ENCODE results near the gene JAML. TPM values are rescaled to one million over a fixed set of nuclear protein-coding genes. Genes with fewer than 3 reads are reported as not detected.
A peak's percentile ranks its signal among the peaks of the same experiment; 100 is the strongest.

Gene JAML
- total RNA-seq, 6 donors from 2014 or later: 33.0 to 105 (median 49.5) TPM

- H3K36me3 ChIP-seq: no peaks in the 10 kb centered on the region
- ATAC-seq (ENCODE audit: low FRiP score in 2 of 2) (no peak), DNase-seq (no peak)
- TF ChIP-seq POLR2A (IDR thresholded peaks at IDR 0.05) (no peak), EP300 (IDR thresholded peaks at IDR 0.05) (no peak), POLR2AphosphoS5 (IDR thresholded peaks at IDR 0.05) (no peak)
- TF ChIP-seq, protein P1, sequence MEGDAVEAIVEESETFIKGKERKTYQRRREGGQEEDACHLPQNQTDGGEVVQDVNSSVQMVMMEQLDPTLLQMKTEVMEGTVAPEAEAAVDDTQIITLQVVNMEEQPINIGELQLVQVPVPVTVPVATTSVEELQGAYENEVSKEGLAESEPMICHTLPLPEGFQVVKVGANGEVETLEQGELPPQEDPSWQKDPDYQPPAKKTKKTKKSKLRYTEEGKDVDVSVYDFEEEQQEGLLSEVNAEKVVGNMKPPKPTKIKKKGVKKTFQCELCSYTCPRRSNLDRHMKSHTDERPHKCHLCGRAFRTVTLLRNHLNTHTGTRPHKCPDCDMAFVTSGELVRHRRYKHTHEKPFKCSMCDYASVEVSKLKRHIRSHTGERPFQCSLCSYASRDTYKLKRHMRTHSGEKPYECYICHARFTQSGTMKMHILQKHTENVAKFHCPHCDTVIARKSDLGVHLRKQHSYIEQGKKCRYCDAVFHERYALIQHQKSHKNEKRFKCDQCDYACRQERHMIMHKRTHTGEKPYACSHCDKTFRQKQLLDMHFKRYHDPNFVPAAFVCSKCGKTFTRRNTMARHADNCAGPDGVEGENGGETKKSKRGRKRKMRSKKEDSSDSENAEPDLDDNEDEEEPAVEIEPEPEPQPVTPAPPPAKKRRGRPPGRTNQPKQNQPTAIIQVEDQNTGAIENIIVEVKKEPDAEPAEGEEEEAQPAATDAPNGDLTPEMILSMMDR (IDR thresholded peaks at IDR 0.05): no peak
- H3K4me3 ChIP-seq: no peak overlapping the region
- WGBS, 2 donors: 85 to 90% methylated on average over 2 of the region's 2 CpGs
- no peaks in the 10 kb centered on the region for H3K9me3 ChIP-seq
- H3K27me3 ChIP-seq: no peaks in the 10 kb centered on the region
- peak overlapping the region in 3 of 4 donors; percentile 32 to 71 (median 48) for H3K27ac ChIP-seq
- H3K4me1 ChIP-seq: peaks cover 9 to 63% (median 29%) of the 10 kb centered on the region in 4 donors
Observed at GRCh38 chr11:118213781-118214180, 11.0 kb downstream of the JAML start.

- Histone ChIP-seq H3K4me3 (no peak overlapping the region), H3K9me3 (no peaks in the 10 kb centered on the region), H3K4me1 (peaks cover 9 to 63% (median 29%) of the 10 kb centered on the region in 4 donors), H3K27ac (peak overlapping the region; percentile 36 to 71 (median 44)), H3K36me3 (no peaks in the 10 kb centered on the region), H3K27me3 (no peaks in the 10 kb centered on the region)
- 79 to 80% methylated on average over 4 of the region's 4 CpGs for WGBS, 2 donors
- TF ChIP-seq POLR2A (IDR thresholded peaks at IDR 0.05): no peak
- TF ChIP-seq, protein P1 (IDR thresholded peaks at IDR 0.05): no peak
- no peak for TF ChIP-seq EP300 (IDR thresholded peaks at IDR 0.05)
- TF ChIP-seq POLR2AphosphoS5 (IDR thresholded peaks at IDR 0.05): no peak
- ATAC-seq (ENCODE audit: low FRiP score in 2 of 2) (no peak), DNase-seq (no peak)
Observed at GRCh38 chr11:118213201-118213600, 11.6 kb downstream of the JAML start.

GRCh38 chr11:118212781-118213191 lies 12.0 kb downstream of the JAML start:
- TF ChIP-seq, protein P1 (IDR thresholded peaks at IDR 0.05): no peak
- TF ChIP-seq POLR2A (IDR thresholded peaks at IDR 0.05) (no peak), EP300 (IDR thresholded peaks at IDR 0.05) (no peak), POLR2AphosphoS5 (IDR thresholded peaks at IDR 0.05) (no peak)
- DNase-seq (no peak), ATAC-seq (ENCODE audit: low FRiP score in 2 of 2) (peak in 1 of 2 donors; percentile 52)
- H3K9me3 ChIP-seq: no peaks in the 10 kb centered on the region
- peak overlapping the region; percentile 36 to 71 (median 44) for H3K27ac ChIP-seq
- H3K4me1 ChIP-seq: peaks cover 9 to 62% (median 29%) of the 10 kb centered on the region in 4 donors
- WGBS, 2 donors: 31 to 39% methylated on average over 2 of the region's 2 CpGs
- H3K4me3 ChIP-seq: no peak overlapping the region
- H3K27me3 ChIP-seq: no peaks in the 10 kb centered on the region
- no peaks in the 10 kb centered on the region for H3K36me3 ChIP-seq

DNA sequence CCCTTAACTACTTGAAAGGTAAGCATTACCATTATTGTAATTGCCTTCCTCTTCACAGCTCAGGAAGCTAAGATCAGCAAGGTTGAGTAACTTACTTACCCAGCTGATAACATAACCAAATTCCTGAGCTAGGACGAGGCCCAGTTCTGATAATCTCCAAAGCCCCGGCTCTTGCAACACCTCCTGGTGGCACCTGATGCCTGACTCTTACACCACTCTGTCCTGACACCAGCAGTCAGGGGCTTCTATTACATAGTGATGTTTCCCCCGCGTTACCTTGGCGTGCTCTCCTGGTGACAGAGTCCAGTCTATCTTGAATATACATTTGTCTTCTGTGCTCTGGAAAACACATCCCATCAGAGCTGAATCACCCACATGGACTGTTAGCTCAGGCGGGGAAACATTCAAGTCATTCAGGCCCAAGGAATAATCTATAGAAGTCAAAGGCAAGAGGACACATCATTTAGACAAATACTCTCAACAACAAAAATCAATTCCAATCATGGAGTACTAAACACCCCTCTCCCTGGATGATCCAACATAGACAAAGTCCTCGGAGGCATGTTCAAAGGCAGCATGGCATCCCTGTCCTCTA lies 12.6 kb downstream of the JAML start:
- Histone ChIP-seq H3K4me1 (peaks cover 9 to 57% (median 32%) of the 10 kb centered on the region in 4 donors), H3K36me3 (no peaks in the 10 kb centered on the region), H3K9me3 (no peaks in the 10 kb centered on the region), H3K4me3 (no peak overlapping the region), H3K27me3 (no peaks in the 10 kb centered on the region), H3K27ac (peak overlapping the region; percentile 36 to 71 (median 44))
- DNase-seq (peak in 1 of 2 donors; percentile 79), ATAC-seq (ENCODE audit: low FRiP score in 2 of 2) (peak; percentile 35 to 82)
- 58 to 89% methylated on average over 5 to 7 of the region's 7 CpGs for WGBS, 2 donors
- TF ChIP-seq, protein P1 (IDR thresholded peaks at IDR 0.05): no peak
- TF ChIP-seq EP300 (IDR thresholded peaks at IDR 0.05) (peak in 1 of 4 donors; percentile 2), POLR2AphosphoS5 (IDR thresholded peaks at IDR 0.05) (peak; percentile 16 to 17)

GRCh38 chr11:118211006-118211405 lies 13.8 kb downstream of the JAML start:
- 60 to 64% methylated on average over 6 of the region's 6 CpGs for WGBS, 2 donors
- DNase-seq (no peak), ATAC-seq (ENCODE audit: low FRiP score in 2 of 2) (no peak)
- H3K27ac ChIP-seq: peak overlapping the region in 3 of 4 donors; percentile 36 to 71 (median 48)
- no peaks in the 10 kb centered on the region for H3K27me3 ChIP-seq
- peaks cover 16 to 55% (median 32%) of the 10 kb centered on the region in 4 donors for H3K4me1 ChIP-seq
- no peak overlapping the region for H3K4me3 ChIP-seq
- TF ChIP-seq, protein P1 (IDR thresholded peaks at IDR 0.05): no peak
- TF ChIP-seq EP300 (IDR thresholded peaks at IDR 0.05) (no peak), POLR2AphosphoS5 (IDR thresholded peaks at IDR 0.05) (no peak), POLR2A (IDR thresholded peaks at IDR 0.05) (no peak)
- H3K9me3 ChIP-seq: no peaks in the 10 kb centered on the region
- H3K36me3 ChIP-seq: no peaks in the 10 kb centered on the region
